Right lobe of liver (tissue), 4 donors: ENCODE measurements around the gene CDC42BPA.

Experiments used
- POLR2A ChIP-seq: fragments of 450-650 bp; IDR thresholded peaks from one replicate; pipeline ENCODE4 v1.6.1; 2017; ENCODE audit warnings: antibody characterized with exemption, mild to moderate bottlenecking
- TF ChIP-seq, protein P1 (sequence below), 4 donors: fragments of 200-600 bp in 3 of 4; fragments of 450-650 bp in 1 of 4; IDR thresholded peaks; one replicate each; pipeline versions ENCODE4 v1.5.1 to v1.8.0; 2016 to 2022; ENCODE audit warnings: antibody characterized with exemption in 4 of 4, mild to moderate bottlenecking in 2 of 4
- donor health status: DM: no; HTN: no; CAD: no.
- donor health status: DM: no; HTN: no; CAD: no.
- donor health status: DM: no; HTN: yes; CAD: no.

DNA sequence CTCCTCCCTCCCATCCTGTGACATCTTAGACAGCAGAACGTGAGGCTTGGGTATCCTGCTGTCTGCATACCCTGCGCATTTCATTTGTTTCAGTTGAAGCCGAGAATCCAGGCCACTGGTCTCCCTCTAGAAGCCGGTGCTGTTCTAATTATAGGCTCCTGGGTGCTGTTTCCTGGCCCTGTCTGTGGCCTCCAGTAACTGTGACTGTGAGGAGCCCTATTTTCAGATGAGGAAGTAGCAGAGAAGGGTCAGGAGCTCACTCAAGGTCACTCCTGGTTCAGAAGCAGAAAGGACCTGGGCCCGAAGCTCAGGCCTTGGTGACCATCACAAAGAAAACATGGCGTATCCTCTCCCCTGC is 354.2 kb downstream of the CDC42BPA start:
- TF ChIP-seq, protein P1, sequence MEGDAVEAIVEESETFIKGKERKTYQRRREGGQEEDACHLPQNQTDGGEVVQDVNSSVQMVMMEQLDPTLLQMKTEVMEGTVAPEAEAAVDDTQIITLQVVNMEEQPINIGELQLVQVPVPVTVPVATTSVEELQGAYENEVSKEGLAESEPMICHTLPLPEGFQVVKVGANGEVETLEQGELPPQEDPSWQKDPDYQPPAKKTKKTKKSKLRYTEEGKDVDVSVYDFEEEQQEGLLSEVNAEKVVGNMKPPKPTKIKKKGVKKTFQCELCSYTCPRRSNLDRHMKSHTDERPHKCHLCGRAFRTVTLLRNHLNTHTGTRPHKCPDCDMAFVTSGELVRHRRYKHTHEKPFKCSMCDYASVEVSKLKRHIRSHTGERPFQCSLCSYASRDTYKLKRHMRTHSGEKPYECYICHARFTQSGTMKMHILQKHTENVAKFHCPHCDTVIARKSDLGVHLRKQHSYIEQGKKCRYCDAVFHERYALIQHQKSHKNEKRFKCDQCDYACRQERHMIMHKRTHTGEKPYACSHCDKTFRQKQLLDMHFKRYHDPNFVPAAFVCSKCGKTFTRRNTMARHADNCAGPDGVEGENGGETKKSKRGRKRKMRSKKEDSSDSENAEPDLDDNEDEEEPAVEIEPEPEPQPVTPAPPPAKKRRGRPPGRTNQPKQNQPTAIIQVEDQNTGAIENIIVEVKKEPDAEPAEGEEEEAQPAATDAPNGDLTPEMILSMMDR (IDR thresholded peaks at IDR 0.05), result no peak
- no peak for TF ChIP-seq POLR2A
